ENCODE results near the gene VILL. TPM values are rescaled to one million over a fixed set of nuclear protein-coding genes. Genes with fewer than 3 reads are reported as not detected.
A peak's percentile ranks its signal among the peaks of the same experiment; 100 is the strongest.

The VILL gene
- polyA plus RNA-seq, 2 of the 4 experiments (the other 2 are of a cell fraction): 0.05 to 0.22 TPM

DNA sequence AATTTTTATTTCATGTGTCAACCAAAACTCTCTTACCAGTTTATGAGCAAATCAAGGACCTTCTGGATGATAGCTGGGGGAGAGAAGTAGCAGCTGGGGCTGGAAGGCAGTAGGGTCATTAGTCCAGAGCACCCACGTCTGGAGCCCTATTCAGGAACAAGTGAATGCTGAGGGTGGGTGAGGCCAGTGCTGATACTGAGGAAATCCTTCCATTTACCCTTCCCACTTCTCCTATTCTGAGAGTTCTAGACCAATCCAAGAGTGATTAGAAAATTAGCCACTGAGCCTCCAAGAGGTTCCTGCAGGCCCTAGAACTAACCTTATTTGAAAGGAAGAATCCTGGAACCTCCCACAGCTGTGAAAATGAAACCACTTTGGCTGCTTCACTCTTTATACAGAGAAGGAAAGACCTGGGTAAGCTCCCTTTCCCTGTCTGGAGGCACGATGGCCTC lies 46.2 kb upstream of the VILL start:
- ChIA-PET POLR2A (no interaction called here), CTCF (interaction anchor here (0.7 kb wide), 1 partner anchor 12 kb away, joined by 3 read pairs; no protein-coding TSS in a partner anchor)
- Histone ChIP-seq H3K4me2 (no peak overlapping the region; the same call in 2 of the 3 replicates), H3K4me1 (peaks cover 28% of the 10 kb centered on the region), H3K4me3 (no peak overlapping the region), H3K27ac (no peak overlapping the region), H3K9me3 (no peaks in the 10 kb centered on the region)
- DNase-seq (ENCODE audit: low read depth in 1 of 2, low spot score in 1 of 2) (no peak), ATAC-seq (no peak), FAIRE-seq (no peak)
- WGBS (ENCODE audit: missing lambda C conversion rate): 23% methylated on average over 2 of the region's 2 CpGs
- TF ChIP-seq HEYL (CRISPR knock-in tag; IDR thresholded peaks at IDR 0.05): no peak
- no peak for TF ChIP-seq TFCP2L1 (CRISPR knock-in tag; IDR thresholded peaks at IDR 0.05)
- TF ChIP-seq HOXB13 (CRISPR knock-in tag; IDR thresholded peaks at IDR 0.05; ENCODE audit: low read depth): no peak
- TF ChIP-seq ZSCAN20 (CRISPR knock-in tag; IDR thresholded peaks at IDR 0.05): no peak
- no peak for TF ChIP-seq ZNF302 (CRISPR knock-in tag; IDR thresholded peaks at IDR 0.05)
- TF ChIP-seq, protein P1, sequence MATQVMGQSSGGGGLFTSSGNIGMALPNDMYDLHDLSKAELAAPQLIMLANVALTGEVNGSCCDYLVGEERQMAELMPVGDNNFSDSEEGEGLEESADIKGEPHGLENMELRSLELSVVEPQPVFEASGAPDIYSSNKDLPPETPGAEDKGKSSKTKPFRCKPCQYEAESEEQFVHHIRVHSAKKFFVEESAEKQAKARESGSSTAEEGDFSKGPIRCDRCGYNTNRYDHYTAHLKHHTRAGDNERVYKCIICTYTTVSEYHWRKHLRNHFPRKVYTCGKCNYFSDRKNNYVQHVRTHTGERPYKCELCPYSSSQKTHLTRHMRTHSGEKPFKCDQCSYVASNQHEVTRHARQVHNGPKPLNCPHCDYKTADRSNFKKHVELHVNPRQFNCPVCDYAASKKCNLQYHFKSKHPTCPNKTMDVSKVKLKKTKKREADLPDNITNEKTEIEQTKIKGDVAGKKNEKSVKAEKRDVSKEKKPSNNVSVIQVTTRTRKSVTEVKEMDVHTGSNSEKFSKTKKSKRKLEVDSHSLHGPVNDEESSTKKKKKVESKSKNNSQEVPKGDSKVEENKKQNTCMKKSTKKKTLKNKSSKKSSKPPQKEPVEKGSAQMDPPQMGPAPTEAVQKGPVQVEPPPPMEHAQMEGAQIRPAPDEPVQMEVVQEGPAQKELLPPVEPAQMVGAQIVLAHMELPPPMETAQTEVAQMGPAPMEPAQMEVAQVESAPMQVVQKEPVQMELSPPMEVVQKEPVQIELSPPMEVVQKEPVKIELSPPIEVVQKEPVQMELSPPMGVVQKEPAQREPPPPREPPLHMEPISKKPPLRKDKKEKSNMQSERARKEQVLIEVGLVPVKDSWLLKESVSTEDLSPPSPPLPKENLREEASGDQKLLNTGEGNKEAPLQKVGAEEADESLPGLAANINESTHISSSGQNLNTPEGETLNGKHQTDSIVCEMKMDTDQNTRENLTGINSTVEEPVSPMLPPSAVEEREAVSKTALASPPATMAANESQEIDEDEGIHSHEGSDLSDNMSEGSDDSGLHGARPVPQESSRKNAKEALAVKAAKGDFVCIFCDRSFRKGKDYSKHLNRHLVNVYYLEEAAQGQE (IDR thresholded peaks at IDR 0.05): no peak
- TF ChIP-seq CBX2 (IDR thresholded peaks at IDR 0.05; ENCODE audit: borderline replicate concordance, low read depth): no peak
- no peak for TF ChIP-seq RCOR1 (IDR thresholded peaks at IDR 0.05; ENCODE audit: low read depth, low read length)
- TF ChIP-seq KDM5A (IDR thresholded peaks at IDR 0.05): no peak

GRCh38 chr3:37945156-37945806 lies 45.3 kb upstream of the VILL start:
- ATAC-seq: peak; percentile 39 to 70; a peak in 5 of 6 replicates
- Histone ChIP-seq H3K4me1 (peaks cover 28% of the 10 kb centered on the region), H3K4me2 (peak overlapping the region; percentile 43), H3K27ac (peak overlapping the region; percentile 58 to 75), H3K4me3 (no peak overlapping the region), H3K9me3 (no peaks in the 10 kb centered on the region)
- DNase-seq (ENCODE audit: low read depth in 1 of 2, low spot score in 1 of 2): peak in 1 of 2 experiments; percentile 63
- POLR2A ChIA-PET: no interaction called here
- CTCF ChIA-PET: interaction anchor here (0.9 to 1.9 kb wide), 5 partner anchors 22 to 576 kb away, joined by 3 to 10 read pairs (median 4); no protein-coding TSS in a partner anchor
- WGBS (ENCODE audit: missing lambda C conversion rate): 45% methylated on average over 6 of the region's 6 CpGs
- FAIRE-seq: no peak
- TF ChIP-seq GATA3 (IDR thresholded peaks at IDR 0.05; ENCODE audit: borderline replicate concordance) (peak; percentile 62), TFCP2L1 (CRISPR knock-in tag; IDR thresholded peaks at IDR 0.05) (no peak)

DNA sequence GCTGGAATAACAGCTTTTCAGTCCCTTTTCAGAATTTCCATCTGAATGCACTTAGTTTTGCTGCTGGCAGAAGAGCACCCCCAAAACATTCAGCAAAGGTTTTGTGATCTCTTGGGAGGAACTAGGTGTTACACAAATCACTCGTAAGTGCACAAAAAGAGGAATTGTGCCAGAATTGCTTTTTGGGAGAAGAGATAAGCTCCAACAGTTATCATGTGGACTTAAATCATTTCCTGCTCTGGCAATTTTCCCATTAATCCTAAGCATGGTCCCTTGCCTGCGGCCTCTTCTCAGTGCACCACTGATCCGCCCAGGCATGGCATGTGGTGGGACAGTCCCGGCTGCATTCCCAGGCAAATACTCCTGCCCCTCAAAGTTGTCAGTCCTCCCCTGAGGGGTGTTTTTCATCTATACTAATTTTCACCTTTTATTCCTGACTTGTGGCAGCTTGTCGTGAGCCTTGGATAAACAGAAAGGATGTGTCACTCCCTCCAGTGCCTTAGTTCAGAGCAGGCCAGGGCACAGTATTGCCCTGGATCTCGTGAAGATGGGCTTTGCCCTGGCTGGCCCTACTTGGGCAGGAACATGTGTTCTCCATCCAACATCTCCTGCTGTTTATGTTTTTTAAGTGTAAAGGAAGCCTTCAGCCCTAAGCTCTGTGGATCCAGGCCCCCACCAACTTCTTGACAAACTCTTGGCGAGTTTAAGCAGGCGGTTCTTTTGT lies 44.6 kb upstream of the VILL start:
- Histone ChIP-seq H3K4me1 (peaks cover 28% of the 10 kb centered on the region), H3K27ac (peak overlapping the region; percentile 58 to 75), H3K4me3 (no peak overlapping the region), H3K4me2 (peak overlapping the region; percentile 43), H3K9me3 (no peaks in the 10 kb centered on the region)
- ChIA-PET POLR2A (interaction anchor here (0.6 kb wide), 1 partner anchor 10 kb away, joined by 3 read pairs; no protein-coding TSS in a partner anchor), CTCF (interaction anchor here (0.9 to 1.9 kb wide), 5 partner anchors 22 to 575 kb away, joined by 3 to 10 read pairs (median 4); no protein-coding TSS in a partner anchor)
- 34% methylated on average over 8 of the region's 8 CpGs for WGBS (ENCODE audit: missing lambda C conversion rate)
- ATAC-seq (peak; percentile 74 to 88; a peak in 5 of 6 replicates), FAIRE-seq (no peak), DNase-seq (ENCODE audit: low read depth in 1 of 2, low spot score in 1 of 2) (peak; percentile 18 to 76)
- no peak for TF ChIP-seq CBX8 (IDR thresholded peaks at IDR 0.05)
- TF ChIP-seq GATA3 (IDR thresholded peaks at IDR 0.05; ENCODE audit: borderline replicate concordance): peak; percentile 57; the same call in 1 of the 2 replicates
- TF ChIP-seq, protein P2, sequence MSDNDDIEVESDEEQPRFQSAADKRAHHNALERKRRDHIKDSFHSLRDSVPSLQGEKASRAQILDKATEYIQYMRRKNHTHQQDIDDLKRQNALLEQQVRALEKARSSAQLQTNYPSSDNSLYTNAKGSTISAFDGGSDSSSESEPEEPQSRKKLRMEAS (IDR thresholded peaks at IDR 0.05): peak; percentile 38; the same call in 1 of the 2 replicates

DNA sequence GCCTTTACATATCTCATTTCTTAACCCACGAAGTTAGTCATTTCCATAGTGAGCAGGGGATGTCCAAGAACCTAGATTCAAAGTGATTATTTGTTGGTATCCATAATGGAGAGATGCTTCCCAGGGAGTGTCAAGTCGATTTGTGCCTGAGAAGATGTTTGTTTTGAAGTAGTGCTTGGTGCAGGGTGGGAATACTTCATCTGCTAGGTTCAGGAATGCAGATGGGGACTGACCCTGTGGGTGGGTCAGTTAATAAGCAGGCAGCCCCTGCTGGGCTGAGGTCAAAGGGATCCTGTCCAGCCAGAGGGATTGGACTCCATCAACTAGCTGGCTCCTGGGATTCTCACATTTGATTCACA lies 44.1 kb upstream of the VILL start:
- H3K4me2 ChIP-seq: peak overlapping the region; percentile 43
- H3K27ac ChIP-seq: peak overlapping the region; percentile 58 to 75
- peaks cover 28% of the 10 kb centered on the region for H3K4me1 ChIP-seq
- H3K9me3 ChIP-seq: no peaks in the 10 kb centered on the region
- CTCF ChIA-PET: interaction anchor here (1.4 to 1.9 kb wide), 4 partner anchors 21 to 91 kb away, joined by 3 to 10 read pairs (median 4); no protein-coding TSS in a partner anchor
- ATAC-seq (no peak; a peak in 1 of 6 replicates), DNase-seq (ENCODE audit: low read depth in 1 of 2, low spot score in 1 of 2) (no peak), FAIRE-seq (no peak)
- H3K4me3 ChIP-seq: no peak overlapping the region
- POLR2A ChIA-PET: no interaction called here
- WGBS (ENCODE audit: missing lambda C conversion rate): 39% methylated on average over 2 of the region's 2 CpGs
- TF ChIP-seq HDAC2 (IDR thresholded peaks at IDR 0.05) (no peak), MAFK (IDR thresholded peaks at IDR 0.05; ENCODE audit: partially characterized antibody) (no peak), JUN (IDR thresholded peaks at IDR 0.05) (no peak), RFX5 (IDR thresholded peaks at IDR 0.05) (no peak), NR3C1 (IDR thresholded peaks at IDR 0.05) (no peak), MYC (IDR thresholded peaks at IDR 0.05; ENCODE audit: borderline replicate concordance, low read length) (no peak), EHMT2 (IDR thresholded peaks at IDR 0.05; ENCODE audit: low read depth) (no peak), RAD21 (conservative IDR thresholded peaks at IDR 0.05 in 1 of 2, IDR thresholded peaks at IDR 0.05 in 1 of 2) (no peak), JUNB (IDR thresholded peaks at IDR 0.05) (no peak)
- TF ChIP-seq, protein P1 (IDR thresholded peaks at IDR 0.05): no peak
